Nephron progenitor cell (in vitro differentiated cells): ENCODE measurements around the gene PLEKHG2.
A peak's percentile ranks its signal among the peaks of the same experiment; 100 is the strongest.

Experiments used
- DNase-seq: peaks from one replicate; pipeline ENCODE4 v3.0.0; 2021
- H3K27ac Mint-ChIP-seq: 2 replicates; pipeline ENCODE4 v1.8.0; 2021; ENCODE audit warnings: mild to moderate bottlenecking, moderate library complexity, mixed read lengths
- H3K27me3 Mint-ChIP-seq: 2 replicates; pipeline ENCODE4 v1.8.0; 2021; ENCODE audit warnings: mild to moderate bottlenecking, low read depth, mixed read lengths; ENCODE audit not compliant: poor library complexity
- H3K36me3 Mint-ChIP-seq: 2 replicates; pipeline ENCODE4 v1.8.0; 2021; ENCODE audit warnings: low read depth, mixed read lengths
- H3K4me1 Mint-ChIP-seq: 2 replicates; pipeline ENCODE4 v1.8.0; 2021; ENCODE audit warnings: mixed read lengths
- H3K4me3 Mint-ChIP-seq: 2 replicates; pipeline ENCODE4 v1.8.0; 2021; ENCODE audit warnings: mild to moderate bottlenecking, moderate library complexity, mixed read lengths
- H3K9me3 Mint-ChIP-seq: 2 replicates; pipeline ENCODE4 v1.8.0; 2021; ENCODE audit warnings: mild to moderate bottlenecking, moderate library complexity, mixed read lengths
- CTCF ChIP-seq: fragments of 200-600 bp; sonication (generic); IDR thresholded peaks from 2 replicates; pipeline ENCODE4 v1.5.0; 2021; ENCODE audit warnings: antibody characterized with exemption

Gene PLEKHG2

GRCh38 chr19:39417463-39418181, 5.2 kb downstream of the PLEKHG2 start:
- no peak for TF ChIP-seq CTCF
- DNase-seq: no peak
- H3K4me1 Mint-ChIP-seq: peaks cover 33% of the 10 kb centered on the region
- no peaks in the 10 kb centered on the region for H3K9me3 Mint-ChIP-seq
- no peaks in the 10 kb centered on the region for H3K27me3 Mint-ChIP-seq
- H3K27ac Mint-ChIP-seq: peak overlapping the region; percentile 29
- H3K36me3 Mint-ChIP-seq: peaks cover 36% of the 10 kb centered on the region
- peak overlapping the region; percentile 35 for H3K4me3 Mint-ChIP-seq

DNA sequence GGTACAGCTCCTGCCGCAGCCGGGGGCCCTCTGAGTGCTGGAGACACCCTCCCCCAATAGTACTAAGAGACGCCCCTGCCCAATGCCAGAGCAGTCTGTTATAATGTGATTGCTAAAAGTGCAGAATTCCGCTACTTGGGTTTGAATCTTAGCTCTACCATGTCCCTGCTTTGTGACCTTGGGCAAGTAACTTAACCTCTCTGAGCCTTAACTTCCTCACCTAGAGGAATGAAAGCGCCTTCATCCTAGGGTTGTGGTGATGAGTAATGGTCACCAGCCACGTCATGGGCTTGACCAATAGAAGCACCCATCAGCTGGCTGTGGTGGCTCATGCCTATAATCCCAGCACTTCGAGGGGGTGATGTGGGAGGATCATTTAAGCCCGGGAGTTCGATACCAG, 6.5 kb downstream of the PLEKHG2 start:
- H3K9me3 Mint-ChIP-seq: no peaks in the 10 kb centered on the region
- DNase-seq: no peak
- TF ChIP-seq CTCF: no peak
- H3K4me3 Mint-ChIP-seq: no peak overlapping the region
- H3K4me1 Mint-ChIP-seq: peaks cover 30% of the 10 kb centered on the region
- peaks cover 46% of the 10 kb centered on the region for H3K36me3 Mint-ChIP-seq
- no peak overlapping the region for H3K27ac Mint-ChIP-seq
- no peaks in the 10 kb centered on the region for H3K27me3 Mint-ChIP-seq

GRCh38 chr19:39420769-39421168, 8.3 kb downstream of the PLEKHG2 start:
- DNase-seq: no peak
- no peak overlapping the region for H3K4me3 Mint-ChIP-seq
- no peaks in the 10 kb centered on the region for H3K9me3 Mint-ChIP-seq
- peaks cover 12% of the 10 kb centered on the region for H3K4me1 Mint-ChIP-seq
- H3K27me3 Mint-ChIP-seq: peaks cover 2% of the 10 kb centered on the region
- TF ChIP-seq CTCF: no peak
- H3K36me3 Mint-ChIP-seq: peaks cover 49% of the 10 kb centered on the region
- no peak overlapping the region for H3K27ac Mint-ChIP-seq

DNA sequence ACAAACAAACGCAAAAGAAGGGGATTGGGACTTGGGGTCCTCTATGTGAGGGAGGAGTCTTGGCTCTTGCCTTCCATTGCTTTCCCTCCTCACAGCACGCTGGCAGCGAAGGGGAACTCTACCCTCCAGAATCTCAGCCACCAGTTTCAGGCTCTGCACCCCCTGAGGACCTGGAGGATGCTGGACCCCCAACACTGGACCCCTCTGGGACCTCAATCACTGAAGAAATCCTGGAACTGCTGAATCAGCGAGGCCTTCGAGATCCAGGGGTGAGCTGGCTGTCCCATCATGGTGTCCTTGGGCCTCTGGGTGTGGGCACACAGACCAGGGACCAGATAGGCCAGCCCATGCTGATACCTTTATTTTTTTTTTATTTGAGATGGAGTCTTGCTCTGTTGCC, 9.6 kb downstream of the PLEKHG2 start:
- no peak for TF ChIP-seq CTCF
- Mint-ChIP-seq H3K27me3 (peaks cover 2% of the 10 kb centered on the region), H3K4me1 (peaks cover 6% of the 10 kb centered on the region), H3K9me3 (no peaks in the 10 kb centered on the region), H3K27ac (no peak overlapping the region), H3K4me3 (no peak overlapping the region), H3K36me3 (peaks cover 57% of the 10 kb centered on the region)
- DNase-seq: no peak

GRCh38 chr19:39423258-39424086, 11.0 kb downstream of the PLEKHG2 start:
- peaks cover 2% of the 10 kb centered on the region for H3K27me3 Mint-ChIP-seq
- peaks cover 46% of the 10 kb centered on the region for H3K36me3 Mint-ChIP-seq
- peaks cover 5% of the 10 kb centered on the region for H3K4me1 Mint-ChIP-seq
- H3K4me3 Mint-ChIP-seq: no peak overlapping the region
- peak overlapping the region; percentile 86 for H3K27ac Mint-ChIP-seq
- TF ChIP-seq CTCF: no peak
- DNase-seq: no peak
- no peaks in the 10 kb centered on the region for H3K9me3 Mint-ChIP-seq
